GM21576 (cell line): ENCODE results near the gene SYT1.
A peak's percentile ranks its signal among the peaks of the same experiment; 100 is the strongest.
"Not testable (repeated sequence)": the region's sequence is repeated elsewhere in the genome, so short reads cannot be mapped to it uniquely, and the experiment has no call there.

Experiments used
- ATAC-seq: cut with Tn5 transposase; IDR thresholded peaks from one replicate; pipeline ENCODE4 v1.9.1; 2021; ENCODE audit warnings: mild to moderate bottlenecking, moderate library complexity; ENCODE audit not compliant: unreplicated experiment

The SYT1 gene

GRCh38 chr12:78864403-78864869, at the start of gene SYT1:
Gene SYT1 (plus strand): TSS chr12:78864774.
- peak; percentile 25 for ATAC-seq

DNA sequence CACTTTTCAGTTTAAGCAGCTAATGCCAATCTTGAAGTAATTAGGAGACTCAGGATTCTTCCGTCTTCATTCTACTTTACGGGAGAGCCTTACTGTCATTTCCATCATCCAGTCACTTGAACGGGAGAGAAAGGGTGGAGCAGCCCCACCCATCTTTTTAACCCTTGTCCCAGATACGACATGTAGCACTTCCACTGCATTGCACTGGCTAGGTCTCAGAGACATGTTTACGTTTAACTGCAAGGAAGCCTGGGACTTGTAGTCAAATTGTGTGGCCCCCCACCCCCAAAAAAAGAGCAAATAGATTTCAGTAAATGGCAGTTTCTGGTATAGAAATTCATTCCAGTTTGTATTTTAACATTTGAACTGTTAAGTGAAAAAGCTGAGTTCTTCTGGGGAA, 46.1 kb upstream of the SYT1 start:
- ATAC-seq, result no peak

DNA sequence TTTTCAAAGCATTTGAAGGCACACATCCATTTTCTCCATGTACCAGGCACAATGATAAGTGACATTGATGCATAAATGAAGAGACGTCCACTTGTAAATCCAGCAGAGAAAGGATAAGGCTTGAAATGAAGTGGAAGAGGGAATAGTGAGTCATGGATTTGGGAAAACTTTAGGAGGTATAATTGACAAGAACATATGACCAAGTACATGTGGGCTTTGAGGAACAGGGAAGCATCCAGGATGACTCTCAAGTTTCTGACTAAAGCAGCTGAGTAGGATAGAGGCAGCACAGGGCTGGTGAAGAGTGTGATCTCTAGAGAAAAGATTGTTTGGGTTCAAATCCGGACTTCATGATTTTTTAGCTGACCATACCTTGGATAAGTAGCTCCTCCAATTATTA, 43.6 kb upstream of the SYT1 start:
- no peak for ATAC-seq

- no peak for ATAC-seq
Measured at GRCh38 chr12:78824918-78825317, 39.7 kb upstream of the SYT1 start.

GRCh38 chr12:78829690-78830089, 34.9 kb upstream of the SYT1 start:
- no peak for ATAC-seq

DNA sequence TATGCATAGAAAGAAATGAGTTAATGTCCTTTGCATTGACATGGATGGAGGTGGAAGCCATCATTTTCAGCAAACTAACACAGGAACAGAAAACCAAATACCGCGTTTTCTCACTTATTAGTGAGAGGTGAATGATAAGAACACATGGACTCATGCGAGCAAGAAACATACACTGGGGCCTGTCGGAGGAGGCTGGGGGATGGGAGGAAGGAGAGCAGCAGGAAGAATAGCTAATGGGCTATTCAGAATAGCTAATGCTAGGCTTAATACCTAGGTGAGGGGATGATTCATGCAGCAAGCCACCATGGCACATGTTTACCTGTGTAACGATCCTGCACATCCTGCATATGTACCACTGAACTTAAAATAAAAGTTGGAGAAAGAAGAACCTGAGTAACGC, 29.1 kb upstream of the SYT1 start:
- no peak for ATAC-seq

GRCh38 chr12:78840518-78841019, 24.0 kb upstream of the SYT1 start:
- not testable (repeated sequence) for ATAC-seq

GRCh38 chr12:78853231-78853630, 11.3 kb upstream of the SYT1 start:
- no peak for ATAC-seq

DNA sequence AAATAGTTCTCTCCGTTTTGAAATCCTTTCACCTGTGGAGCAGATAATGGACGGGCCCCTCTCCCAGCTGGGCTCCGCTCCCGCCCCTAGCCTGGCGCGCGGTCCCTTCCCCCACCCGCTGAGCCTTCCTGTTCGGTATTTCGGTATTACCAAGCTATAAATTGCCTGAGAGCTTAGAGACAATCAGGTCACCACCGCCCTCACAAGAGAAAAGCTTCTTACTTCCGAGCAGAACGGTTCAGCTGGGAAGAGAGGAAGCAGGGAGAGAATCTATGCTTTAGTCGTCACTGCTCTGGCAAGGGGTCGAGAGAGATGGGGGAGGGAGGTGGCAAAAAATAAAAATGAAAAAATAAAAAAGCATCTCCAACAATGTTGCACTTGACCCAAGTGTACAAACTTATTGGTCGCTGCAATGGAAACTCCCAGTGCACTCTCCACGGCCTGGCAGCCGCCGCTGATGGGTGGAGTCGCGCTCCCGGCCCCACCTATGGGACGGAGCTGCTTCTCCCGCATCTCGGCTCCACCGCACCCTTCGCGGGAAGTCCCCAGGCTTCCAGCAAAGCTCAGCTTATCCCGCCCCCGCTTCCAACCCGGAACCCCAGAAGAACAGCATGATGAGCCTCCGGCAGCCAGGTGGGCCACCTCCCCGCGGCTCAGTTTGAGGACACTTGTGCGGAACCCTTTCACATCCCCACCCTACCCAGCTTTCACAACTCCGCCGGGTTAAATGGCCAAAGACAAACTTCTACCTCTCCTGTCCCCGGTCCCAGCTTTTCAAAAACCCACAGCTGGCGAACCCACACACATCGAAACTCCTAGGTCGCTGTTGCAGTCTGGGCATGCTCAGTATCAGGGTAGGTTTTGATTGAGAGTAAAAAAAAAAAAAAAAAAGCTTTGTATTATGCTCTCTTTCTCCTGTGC, 832 bp upstream of the SYT1 start:
- ATAC-seq, result peak; percentile 58

- ATAC-seq, result peak; percentile 12
Measured at GRCh38 chr12:78864870-78865463, 393 bp downstream of the SYT1 start.

GRCh38 chr12:78865516-78865915, 942 bp downstream of the SYT1 start:
- no peak for ATAC-seq

DNA sequence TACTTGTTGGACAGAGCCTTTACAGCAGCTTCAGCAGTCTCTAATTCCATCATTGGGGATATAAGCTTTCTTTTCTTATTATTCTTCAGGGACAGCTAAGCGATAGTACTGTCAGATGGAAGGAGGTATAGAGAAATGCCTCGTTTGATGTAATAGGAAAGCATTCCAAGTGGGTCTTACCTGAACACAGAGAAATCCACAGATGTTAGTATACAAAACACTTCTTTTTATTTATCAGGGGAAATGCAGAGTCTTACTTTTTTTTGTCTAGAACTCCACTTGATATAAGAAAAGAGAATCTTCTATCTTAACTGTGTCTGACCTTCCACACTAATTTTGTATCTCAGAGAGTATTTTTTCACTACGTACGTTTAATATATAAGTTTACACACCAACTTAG, 1.9 kb downstream of the SYT1 start:
- ATAC-seq, result no peak

DNA sequence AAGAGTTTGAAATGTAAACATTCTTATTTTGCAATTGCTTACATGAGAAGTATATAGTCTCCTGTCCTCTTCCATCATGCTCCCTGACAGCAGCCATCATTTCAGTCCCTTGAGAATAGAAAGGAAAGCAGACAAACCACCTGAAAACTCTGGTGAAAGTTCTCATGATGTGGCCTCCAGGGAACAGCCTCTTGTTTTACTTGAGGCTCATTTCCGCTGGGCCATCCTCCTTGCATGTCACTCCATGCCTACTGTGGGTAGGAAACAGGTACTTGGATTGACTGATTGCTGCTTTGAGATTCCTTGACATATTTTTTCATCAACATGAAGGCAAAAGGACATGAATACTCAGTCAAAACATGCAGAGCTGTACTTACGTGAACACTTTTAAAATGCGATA, 6.0 kb downstream of the SYT1 start:
- ATAC-seq, result no peak

- no peak for ATAC-seq
Measured at GRCh38 chr12:78871566-78871965, 7.0 kb downstream of the SYT1 start.

DNA sequence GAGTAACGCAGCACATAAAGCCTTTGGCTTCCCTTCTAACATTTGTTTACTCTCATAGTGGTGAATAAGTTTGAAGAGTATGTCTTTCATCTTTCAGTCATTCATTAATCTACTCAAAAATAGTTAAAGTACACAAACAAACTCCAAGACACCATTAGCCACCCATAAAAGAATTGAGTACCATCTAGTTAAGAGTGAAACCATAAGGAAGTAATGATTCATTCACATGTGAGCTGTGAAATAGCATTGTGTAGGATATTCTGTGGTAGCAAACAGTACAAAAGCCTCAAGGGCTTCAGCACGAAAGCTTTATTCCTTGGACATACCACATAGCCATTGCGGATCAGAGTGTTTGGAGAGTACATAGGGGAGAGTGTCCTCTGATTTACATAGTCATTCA, 13.9 kb downstream of the SYT1 start:
- no peak for ATAC-seq

- ATAC-seq, result no peak
Measured at GRCh38 chr12:78878866-78879265, 14.3 kb downstream of the SYT1 start.

- no peak for ATAC-seq
Measured at GRCh38 chr12:78880078-78880477, 15.5 kb downstream of the SYT1 start.

DNA sequence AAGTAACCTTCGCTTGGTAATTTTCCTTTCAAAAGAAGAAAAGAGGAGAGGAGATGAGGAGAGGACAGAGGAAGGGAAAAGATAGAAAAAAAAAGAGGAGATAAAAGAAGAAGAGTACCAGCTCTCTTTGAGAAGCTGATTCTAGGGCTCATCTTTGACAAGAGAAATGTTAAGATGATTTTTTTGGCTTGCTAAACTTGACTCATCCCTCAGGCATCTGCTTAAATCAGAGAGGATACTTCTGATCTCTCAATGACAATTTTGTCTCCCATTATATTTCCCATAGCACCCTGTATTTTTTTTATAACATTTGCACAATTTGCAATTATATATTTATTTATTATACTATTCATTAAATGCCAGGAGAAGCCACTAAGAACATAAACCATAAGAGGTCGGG, 17.1 kb downstream of the SYT1 start:
- no peak for ATAC-seq

DNA sequence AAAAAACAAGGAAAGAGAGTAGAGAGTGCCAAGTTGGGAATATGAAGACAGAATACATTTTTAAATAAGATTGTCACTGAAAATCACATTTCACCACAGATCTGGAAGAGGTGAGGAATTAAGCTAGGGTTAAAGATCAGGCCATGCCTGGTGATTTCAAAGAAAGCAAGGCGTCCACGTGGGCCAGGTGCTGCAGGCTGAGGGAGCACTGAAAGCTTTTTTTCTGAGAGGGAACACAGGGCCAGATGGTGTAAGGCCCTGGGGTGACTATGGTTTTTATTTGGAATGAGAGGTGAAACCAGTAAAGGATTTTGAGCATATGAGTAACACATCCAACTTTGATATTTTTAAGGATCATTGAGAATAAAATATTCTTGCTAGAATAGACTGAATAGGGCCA, 20.9 kb downstream of the SYT1 start:
- no peak for ATAC-seq

- no peak for ATAC-seq
Measured at GRCh38 chr12:78886719-78887407, 22.3 kb downstream of the SYT1 start.

DNA sequence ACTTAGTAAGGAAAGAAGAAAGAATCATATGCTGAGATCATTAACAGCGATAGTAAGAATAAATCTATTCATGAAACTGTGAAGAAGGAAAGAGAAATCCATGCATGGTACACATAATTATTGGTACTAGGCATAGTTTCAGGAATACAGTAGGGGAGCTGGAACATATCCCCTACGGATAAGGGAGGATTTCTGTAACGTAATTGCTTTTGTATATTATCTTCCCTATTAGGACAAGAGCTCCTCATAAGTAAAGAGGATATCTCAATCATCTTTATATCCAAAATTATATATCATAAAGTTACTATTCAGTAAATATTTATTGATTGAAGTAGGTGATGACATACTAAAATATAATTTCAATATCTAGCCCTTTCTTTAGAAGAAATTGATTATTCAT, 22.9 kb downstream of the SYT1 start:
- ATAC-seq, result no peak

GRCh38 chr12:78888568-78888967, 24.0 kb downstream of the SYT1 start:
- peak; percentile 97 for ATAC-seq
